ENCODE data around the gene CLDN19.

The CLDN19 gene

DNA sequence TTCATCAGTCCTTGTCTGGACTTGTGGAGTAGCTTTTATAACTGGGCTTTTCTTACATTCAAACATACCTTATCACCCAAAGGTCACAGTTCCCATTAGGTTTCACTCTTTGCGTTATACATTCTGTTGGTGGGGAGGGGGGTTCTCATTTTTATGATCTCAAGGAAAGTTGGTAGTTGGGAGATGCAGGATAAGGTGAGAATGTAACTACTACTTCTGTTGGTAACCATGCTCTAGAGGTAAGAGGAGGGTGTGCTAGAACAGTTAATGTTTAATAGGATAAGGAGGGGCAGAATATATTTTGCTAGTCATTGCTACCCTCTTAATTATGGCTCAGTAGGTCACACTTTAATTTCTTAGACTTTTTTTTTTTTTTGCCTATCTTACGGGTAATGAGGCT is 47.1 kb downstream of the CLDN19 start:
- no peak for DNase-seq

DNA sequence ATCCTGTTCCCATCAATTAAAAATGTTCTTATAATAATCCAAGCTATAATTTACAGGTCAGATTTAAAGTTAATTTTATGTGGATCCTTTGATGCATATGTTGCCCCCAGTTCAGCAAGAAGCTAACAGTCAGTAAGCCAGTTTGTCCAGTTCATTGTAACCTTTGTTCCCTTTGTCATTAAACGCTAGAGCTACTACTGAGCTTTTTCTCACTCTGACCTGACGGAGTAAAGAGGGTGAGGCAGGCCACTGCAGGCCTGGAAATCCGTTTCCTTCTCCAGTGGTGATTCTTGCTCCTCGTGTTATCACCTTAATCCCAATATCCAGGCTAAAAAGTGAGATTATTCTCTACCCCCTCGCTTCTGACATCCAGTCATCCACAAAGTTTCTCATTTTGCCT is 47.6 kb downstream of the CLDN19 start:
- no peak for DNase-seq

DNA sequence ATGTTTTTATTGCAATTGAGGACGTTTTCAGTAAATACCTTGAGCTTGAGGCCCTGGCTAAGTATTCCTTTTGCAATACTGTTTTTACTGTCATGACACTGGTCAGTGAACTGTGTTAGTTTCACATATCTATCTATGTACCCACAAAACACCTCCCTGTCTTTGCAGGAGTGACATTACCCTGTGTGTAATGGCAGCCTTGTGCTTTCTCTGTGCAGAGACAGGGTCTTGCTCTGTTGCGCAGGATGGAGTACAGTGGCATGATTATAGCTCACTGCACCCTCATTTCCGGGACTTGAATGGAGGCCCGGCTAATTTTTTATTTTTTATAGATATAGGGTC is 48.9 kb downstream of the CLDN19 start:
- no peak for DNase-seq

DNA sequence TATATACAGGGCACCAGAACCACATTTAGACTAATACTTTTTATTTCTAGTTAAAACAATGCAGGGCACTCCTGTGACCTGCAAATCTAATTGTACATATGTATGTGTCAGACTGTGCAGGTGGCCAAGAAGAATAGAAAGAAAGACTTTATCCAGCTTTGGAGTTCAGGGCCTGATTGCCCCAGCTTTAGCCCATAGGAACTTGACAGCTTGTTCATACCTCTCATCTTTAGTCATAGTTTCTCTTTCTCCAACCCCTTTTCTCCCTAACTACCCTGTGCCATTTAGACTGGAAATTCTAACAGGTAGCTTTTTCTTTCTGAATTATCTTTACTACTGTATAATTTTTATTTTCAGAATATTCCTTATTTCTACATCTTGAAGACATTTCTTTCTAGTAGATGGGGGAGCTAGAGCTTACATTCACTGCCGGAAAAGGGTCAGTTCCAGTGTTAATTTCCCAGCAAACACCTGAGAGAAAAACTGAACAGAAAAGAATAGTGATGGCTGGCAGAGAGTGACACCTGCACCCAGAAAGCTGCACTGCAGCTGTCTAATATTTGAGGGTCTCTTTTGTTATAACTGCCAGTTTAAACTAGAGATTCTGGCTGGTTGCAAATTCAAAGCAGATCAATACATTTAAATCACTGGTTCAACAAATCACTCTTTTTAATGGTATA is 49.4 kb downstream of the CLDN19 start:
- DNase-seq, result no peak

DNA sequence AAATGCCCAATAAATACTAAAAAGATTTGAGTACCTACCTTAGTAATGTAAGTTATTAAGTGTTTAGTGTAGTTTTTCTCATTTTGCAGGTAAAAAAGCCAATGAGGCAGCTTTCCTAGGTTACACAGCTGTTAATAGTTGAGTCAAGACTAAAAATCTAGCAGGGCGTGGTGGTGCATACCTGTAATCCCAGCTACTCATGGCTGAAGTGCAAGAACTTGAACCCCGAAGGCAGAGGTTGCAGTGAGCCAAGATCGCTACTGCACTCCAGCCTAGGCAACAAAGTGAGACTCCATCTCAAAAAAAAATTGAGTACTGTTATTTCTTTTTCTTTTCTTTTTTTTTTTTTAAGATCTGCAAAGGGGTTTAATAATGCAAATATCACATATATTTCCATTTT is 50.1 kb downstream of the CLDN19 start:
- no peak for DNase-seq

DNA sequence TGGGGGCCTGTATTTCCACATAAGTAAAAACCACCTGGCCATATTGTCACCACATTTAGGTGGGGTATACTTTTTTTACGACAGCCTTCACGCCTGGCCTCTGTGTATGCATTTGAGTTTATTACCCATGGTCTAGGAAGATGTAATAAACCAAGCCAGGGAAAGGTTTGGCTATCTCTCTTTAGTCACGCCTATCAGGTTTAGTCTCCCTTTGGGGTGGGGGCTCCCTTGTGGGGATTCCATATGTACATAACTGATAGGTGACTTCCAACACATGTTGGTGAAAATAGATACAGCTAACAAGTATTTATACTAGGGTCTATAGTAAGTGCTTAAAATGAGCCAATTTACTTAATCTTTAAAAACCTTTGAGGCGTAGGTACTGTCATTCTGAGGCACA is 53.6 kb downstream of the CLDN19 start:
- DNase-seq, result no peak

DNA sequence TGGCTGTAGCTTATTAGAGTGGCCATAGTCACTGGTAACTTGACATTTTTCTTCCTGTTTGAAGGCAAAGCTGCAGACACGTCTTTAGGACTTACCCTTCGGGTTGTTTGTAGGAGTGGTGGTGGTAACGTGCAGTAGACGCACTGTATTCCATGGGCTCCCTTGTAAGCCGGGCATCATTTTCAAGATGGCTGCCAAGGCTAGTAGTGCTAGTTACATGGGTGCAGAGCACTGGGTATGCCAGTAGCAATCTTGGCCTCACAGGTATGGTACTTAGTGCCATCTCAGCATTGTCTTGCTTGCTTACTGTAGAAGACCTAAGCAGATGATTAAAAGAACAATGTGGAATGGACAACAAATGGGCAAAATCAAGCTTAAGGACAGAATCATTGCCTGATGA is 55.9 kb downstream of the CLDN19 start:
- DNase-seq, result no peak

Data from fibroblast of skin of right quadriceps (primary cell).